IPS-15b (cell line): Measurements from ENCODE around the gene LIPG.

ENCODE experiments used
- H3K27me3 ChIP-seq: one replicate; pipeline ENCODE4 v1.6.1; 2013; ENCODE audit warnings: low read length; ENCODE audit not compliant: control insufficient read depth, insufficient read depth
- H3K36me3 ChIP-seq: one replicate; pipeline ENCODE4 v1.6.1; 2013; ENCODE audit warnings: low read length; ENCODE audit not compliant: control insufficient read depth, insufficient read depth
- H3K4me1 ChIP-seq: one replicate; pipeline ENCODE4 v1.6.1; 2013; ENCODE audit warnings: mild to moderate bottlenecking, low read length; ENCODE audit not compliant: control insufficient read depth, insufficient read depth
- H3K4me3 ChIP-seq: one replicate; pipeline ENCODE4 v1.5.1; 2013; ENCODE audit warnings: low read depth, low read length
- H3K9ac ChIP-seq: one replicate; pipeline ENCODE4 v1.6.1; 2013; ENCODE audit warnings: low read depth, mild to moderate bottlenecking, low read length
- H3K9me3 ChIP-seq: one replicate; pipeline ENCODE4 v1.6.1; 2013; ENCODE audit warnings: mild to moderate bottlenecking, low read length; ENCODE audit not compliant: control insufficient read depth, insufficient read depth

LIPG gene

DNA sequence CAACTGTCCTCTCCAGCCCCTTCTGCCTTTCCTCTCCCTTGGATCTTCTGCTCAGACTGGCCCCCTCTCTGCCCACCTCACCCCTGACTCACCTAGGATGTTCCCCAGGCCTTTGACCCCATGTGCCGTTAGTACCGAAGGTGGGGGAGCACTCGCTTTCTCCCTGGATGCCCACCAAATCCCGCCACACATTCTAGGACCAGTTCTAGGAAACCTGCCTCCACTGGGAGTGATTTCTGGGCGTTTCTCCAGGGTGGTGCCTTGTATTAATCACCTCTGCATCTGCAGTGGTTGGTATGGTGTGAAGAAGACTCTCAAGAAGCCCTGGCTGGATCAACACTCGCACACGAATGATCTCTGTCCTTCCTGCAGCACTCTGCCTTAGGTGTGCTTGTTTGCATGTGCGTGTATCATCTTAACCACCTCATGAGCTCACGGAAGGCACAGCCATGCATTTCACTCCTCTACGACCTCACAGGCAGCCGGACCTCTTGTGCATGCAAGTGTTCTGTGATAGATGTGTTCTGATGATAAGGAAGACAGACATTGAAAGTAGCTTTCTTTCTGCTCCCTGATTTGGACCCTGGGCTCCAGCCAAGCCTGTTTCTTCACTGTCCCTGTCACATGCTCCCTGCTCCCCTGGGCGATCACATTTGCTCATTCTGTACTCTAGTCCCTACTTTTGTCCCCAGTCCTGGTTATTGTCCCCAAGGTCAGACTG is 69.4 kb downstream of the LIPG start:
- Histone ChIP-seq H3K4me1 (no peaks in the 10 kb centered on the region), H3K4me3 (no peak overlapping the region), H3K9ac (no peak overlapping the region), H3K9me3 (no peaks in the 10 kb centered on the region), H3K36me3 (no peaks in the 10 kb centered on the region), H3K27me3 (no peaks in the 10 kb centered on the region)

DNA sequence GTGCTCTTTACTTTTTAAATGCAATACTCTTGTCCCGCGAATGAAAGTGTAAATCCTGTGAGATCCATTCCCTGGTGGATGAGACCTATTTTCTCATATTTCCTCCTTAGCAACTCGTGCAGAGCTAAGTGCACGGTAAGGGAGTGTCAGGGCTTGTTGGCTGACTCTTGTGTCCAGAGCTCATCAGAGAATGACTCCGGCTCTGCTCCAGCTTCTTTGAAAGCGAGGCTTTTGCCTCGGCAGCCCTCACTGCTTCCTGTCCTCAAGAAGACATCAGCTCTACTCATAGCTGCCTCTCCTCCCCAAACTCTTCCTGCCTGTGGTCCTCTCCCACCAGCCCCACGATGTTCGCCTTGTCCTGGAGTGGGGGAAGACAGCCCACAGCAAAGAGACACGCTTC is 70.7 kb downstream of the LIPG start:
- Histone ChIP-seq H3K4me3 (no peak overlapping the region), H3K27me3 (no peaks in the 10 kb centered on the region), H3K36me3 (no peaks in the 10 kb centered on the region)

DNA sequence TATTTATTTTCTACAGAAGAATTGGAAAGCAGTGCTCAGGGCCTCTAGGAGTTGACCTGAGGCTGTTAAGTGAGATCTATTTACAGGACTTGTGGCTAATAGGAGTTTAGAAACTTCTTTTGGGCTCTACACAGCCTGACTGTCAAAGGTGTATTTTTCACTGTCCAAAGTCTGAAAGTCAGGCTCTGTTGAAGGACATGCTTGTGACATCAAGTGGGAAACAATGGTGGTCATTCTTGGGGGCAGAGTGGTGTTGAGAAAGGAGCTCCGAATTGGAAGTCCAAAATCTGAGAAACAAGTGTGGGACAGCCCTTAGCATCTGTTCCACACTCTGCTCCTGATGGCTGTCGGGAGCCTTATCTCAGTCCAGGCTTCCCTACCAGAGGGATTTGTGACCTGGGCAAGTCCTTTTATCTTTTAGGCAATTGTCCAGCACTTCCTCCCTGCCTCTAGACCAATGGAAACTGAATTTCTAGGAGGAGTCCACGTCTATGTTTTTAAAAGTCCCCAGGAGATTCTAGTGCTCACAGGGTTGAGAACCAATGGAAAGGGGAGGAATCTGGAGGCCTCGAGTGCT is 76.4 kb downstream of the LIPG start:
- no peaks in the 10 kb centered on the region for H3K36me3 ChIP-seq
- H3K4me3 ChIP-seq = no peak overlapping the region
- H3K9me3 ChIP-seq = no peaks in the 10 kb centered on the region
- no peaks in the 10 kb centered on the region for H3K4me1 ChIP-seq
- H3K9ac ChIP-seq = no peak overlapping the region
- no peaks in the 10 kb centered on the region for H3K27me3 ChIP-seq

More for the DNA sequence above, 70.7 kb downstream of the LIPG start:
- no peaks in the 10 kb centered on the region for H3K4me1 ChIP-seq
- H3K9me3 ChIP-seq = no peaks in the 10 kb centered on the region
- no peak overlapping the region for H3K9ac ChIP-seq

DNA sequence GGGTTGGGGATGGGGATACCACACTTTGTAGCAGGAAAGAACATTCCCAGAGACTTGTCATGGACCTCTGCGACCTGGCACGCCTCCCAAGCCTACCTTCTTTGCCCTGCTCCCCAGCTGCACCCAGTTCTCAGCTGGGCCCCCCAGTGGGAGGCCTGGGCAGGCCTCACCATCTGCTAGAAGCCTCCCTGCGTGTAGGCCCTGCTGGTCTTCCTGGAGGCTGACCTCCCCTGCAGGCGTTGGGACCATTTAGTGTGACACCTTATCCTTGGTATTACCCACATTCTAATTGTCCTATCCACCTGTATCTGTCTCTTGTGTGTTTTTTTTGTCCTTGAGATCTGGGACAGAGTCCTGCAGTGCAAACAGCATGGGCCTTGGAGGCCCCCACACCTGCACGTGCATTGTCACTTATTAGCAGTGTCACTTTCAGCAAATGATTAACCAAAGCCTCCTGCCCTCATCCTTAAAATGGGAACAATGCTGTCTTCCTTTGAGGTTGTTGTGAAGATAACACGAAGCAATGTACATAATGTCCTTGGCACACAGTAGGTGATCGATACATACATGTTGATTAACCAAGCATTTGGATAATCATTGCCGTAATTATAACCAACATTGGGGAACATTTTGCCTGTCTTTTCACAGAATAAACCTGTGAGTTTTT is 77.2 kb downstream of the LIPG start:
- Histone ChIP-seq H3K4me1 (no peaks in the 10 kb centered on the region), H3K9ac (no peak overlapping the region), H3K36me3 (no peaks in the 10 kb centered on the region), H3K4me3 (no peak overlapping the region), H3K27me3 (no peaks in the 10 kb centered on the region), H3K9me3 (no peaks in the 10 kb centered on the region)

DNA sequence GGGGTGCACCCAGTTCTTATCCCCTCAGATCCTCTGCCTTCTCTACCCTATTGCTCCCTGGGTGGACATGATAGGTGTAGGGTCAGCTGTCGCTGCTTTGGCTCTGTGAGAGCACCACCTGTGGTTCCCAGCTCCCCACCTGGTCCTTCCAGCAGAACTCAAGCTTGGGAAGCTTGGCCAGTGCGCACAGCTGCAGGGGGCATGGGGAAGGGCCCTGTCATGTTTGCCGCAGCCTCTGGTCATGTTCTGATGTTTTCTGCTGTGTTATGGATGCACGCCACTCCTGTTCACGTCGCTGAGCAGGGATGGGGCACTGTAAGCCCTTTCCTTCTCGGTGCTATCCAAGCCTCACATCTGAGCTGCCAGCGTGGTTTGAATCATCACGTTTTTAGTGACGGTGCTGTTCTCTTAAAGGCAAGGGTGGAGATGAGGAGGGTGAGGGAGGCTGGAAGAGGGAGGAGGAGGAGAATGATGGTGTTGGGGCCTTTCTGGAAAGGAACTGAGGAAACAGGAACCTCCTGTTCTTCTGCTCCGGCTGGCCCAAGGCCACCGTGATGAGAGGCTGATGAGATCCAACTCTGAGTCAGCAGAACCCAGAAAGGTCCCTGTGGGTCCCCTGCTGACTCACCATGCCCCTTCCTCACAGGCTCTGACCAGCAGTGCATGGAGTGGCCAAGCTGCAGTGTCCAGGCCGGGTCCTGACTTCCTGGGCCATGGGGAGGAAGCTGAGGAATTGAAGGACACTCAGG is 78.0 kb downstream of the LIPG start:
- Histone ChIP-seq H3K4me3 (no peak overlapping the region), H3K36me3 (no peaks in the 10 kb centered on the region), H3K27me3 (no peaks in the 10 kb centered on the region), H3K9me3 (no peaks in the 10 kb centered on the region), H3K9ac (no peak overlapping the region), H3K4me1 (no peaks in the 10 kb centered on the region)

DNA sequence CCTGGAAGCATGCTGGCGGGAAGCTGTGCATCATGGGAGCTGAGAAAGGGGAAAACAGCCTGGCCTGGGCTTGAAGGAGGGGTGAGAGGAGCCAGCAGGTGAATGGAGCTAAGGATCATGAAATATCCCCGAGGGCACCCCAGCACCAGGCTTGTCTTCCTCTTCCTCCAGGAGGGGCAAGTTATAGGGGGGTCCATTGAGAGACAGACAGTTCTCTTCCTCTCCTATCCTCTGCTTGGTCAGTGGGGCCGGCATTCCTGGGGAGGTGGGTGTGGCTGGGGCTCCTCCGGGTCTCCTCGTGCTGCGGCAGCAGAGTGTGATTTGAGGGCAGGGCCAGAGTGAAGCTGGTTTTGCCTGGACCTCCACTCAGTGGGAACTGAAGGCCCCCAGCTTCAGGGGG is 78.9 kb downstream of the LIPG start:
- Histone ChIP-seq H3K4me1 (no peaks in the 10 kb centered on the region), H3K27me3 (no peaks in the 10 kb centered on the region), H3K9me3 (no peaks in the 10 kb centered on the region), H3K4me3 (no peak overlapping the region), H3K9ac (no peak overlapping the region), H3K36me3 (no peaks in the 10 kb centered on the region)

DNA sequence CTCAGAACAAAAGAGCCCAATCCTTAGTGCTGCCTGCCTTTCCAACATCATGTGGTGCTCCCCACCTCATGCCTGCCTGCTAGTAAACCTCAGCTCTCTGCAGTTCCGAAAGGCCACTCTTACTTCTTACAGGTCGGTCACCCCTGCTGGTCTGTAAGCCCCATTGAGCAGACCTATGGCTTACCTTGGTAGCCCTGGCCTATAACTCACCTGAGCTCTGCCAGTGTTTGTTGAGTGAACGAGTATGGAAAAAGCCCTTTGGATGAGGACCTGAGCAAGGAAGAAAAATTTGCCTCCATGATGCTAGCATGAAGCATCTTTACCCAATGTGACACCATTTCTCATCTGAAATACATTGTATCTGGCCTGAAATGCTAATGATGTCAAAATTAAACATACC is 83.3 kb downstream of the LIPG start:
- Histone ChIP-seq H3K4me3 (no peak overlapping the region), H3K9me3 (no peaks in the 10 kb centered on the region), H3K36me3 (no peaks in the 10 kb centered on the region), H3K4me1 (no peaks in the 10 kb centered on the region), H3K9ac (no peak overlapping the region), H3K27me3 (no peaks in the 10 kb centered on the region)

DNA sequence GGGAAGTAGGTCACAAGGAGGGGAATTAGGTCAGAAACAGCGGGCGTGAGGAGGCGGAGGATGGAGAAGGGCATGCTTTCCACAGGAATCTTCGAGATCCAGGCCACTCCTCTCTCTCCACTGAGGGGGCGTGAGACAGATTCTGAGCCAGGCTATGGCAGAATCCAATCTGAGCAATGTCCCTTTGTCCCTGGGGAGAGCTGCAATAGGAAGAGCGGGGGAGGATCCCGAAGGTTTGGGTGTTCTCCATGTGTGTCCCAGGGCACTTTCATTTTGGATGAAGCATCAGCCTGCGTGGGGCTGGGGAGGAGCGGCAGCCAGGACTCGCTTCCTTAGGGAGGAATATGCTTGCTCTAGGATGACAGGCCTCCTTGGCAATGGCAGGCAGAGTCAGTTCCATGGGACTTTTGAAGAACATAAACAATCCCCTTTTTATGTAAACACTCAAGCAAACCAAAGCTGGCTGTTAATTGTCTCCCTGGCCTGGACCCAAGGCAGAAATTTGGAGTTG is 84.0 kb downstream of the LIPG start:
- no peaks in the 10 kb centered on the region for H3K4me1 ChIP-seq
- no peak overlapping the region for H3K4me3 ChIP-seq
- no peaks in the 10 kb centered on the region for H3K36me3 ChIP-seq
- H3K9ac ChIP-seq = no peak overlapping the region
- H3K9me3 ChIP-seq = no peaks in the 10 kb centered on the region
- no peaks in the 10 kb centered on the region for H3K27me3 ChIP-seq

DNA sequence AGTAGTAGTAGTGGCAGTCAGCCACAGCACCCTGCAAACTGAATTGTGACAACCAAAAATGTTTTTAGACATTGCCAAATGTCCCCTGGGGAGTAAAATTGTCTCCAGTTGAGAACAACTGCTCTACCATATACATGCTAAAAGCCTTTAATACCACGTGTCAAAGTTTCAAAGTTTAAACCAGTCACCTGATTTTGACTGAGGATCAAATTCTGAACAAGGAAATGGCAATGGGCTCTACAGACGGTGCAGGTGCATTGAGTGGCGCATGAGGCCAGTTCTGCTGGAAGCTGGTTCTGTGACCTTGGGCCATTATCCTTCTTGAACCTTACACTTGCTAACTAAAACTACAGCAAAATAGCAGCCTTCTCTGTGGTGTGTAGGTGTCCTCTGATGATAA is 85.0 kb downstream of the LIPG start:
- no peaks in the 10 kb centered on the region for H3K27me3 ChIP-seq
- H3K9me3 ChIP-seq = no peaks in the 10 kb centered on the region
- H3K9ac ChIP-seq = no peak overlapping the region
- no peaks in the 10 kb centered on the region for H3K36me3 ChIP-seq
- H3K4me3 ChIP-seq = no peak overlapping the region
- H3K4me1 ChIP-seq = no peaks in the 10 kb centered on the region

DNA sequence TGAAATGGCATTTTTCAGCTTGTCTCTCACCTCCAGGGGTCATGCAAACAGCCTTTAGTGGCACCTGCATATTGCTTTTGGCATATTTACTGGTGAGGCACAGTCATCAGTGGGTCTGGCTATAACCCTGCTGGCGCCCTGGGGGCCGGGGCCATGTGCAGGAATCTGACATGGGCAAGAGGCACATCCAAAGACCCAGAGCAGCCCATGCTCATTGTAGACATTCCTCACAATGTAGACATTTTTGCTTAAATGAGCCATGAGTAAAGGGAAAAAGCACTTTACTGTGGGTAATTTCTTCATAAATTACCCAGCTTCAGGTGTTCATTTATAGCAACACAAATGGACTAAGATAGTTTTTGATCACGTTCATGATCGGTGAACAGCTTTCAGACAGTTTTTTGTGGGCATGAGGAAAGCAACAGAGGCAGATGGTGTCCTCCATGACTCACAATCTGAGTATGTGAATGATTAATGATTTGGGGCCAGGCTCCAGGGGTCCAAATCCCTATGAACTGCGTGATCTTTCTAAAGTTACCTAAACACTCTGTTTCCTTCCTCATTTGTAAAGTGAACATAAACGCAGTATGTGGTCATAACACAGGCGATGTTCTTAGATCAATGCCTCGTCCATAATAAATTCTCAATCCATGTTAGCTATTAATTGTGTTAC is 85.8 kb downstream of the LIPG start:
- Histone ChIP-seq H3K9me3 (no peaks in the 10 kb centered on the region), H3K4me1 (no peaks in the 10 kb centered on the region), H3K4me3 (no peak overlapping the region), H3K36me3 (no peaks in the 10 kb centered on the region), H3K27me3 (no peaks in the 10 kb centered on the region), H3K9ac (no peak overlapping the region)

DNA sequence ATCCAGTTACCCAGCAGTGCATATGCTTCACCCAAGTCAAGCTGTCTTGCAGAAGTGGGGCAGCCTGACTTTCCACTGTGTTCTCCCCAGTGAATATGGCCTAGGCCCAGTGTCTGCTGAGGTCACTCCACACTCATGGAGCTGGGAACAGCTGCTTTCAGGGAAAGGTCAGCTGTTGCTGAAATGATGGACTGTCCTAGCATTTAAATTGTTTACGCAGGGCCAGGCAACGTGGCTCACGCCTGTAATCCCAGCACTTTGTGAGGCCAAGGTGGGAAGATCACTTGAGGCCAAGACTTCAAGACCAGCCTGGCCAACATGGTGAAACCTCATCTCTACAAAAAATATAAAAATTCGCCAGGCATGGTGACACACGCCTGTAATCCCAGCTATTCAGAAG is 86.5 kb downstream of the LIPG start:
- Histone ChIP-seq H3K36me3 (no peaks in the 10 kb centered on the region), H3K27me3 (no peaks in the 10 kb centered on the region), H3K9me3 (no peaks in the 10 kb centered on the region)

More for the DNA sequence above, 86.5 kb downstream of the LIPG start:
- H3K9ac ChIP-seq = no peak overlapping the region
- H3K4me3 ChIP-seq = no peak overlapping the region
- H3K4me1 ChIP-seq = no peaks in the 10 kb centered on the region
